HG02571 (cell line): ENCODE measurements around the gene CNPY2.

Source experiments
- ATAC-seq: cut with Tn5 transposase; IDR thresholded peaks from one replicate; pipeline ENCODE4 v1.9.1; 2021; ENCODE audit warnings: mild to moderate bottlenecking, moderate library complexity; ENCODE audit not compliant: unreplicated experiment

Gene CNPY2

DNA sequence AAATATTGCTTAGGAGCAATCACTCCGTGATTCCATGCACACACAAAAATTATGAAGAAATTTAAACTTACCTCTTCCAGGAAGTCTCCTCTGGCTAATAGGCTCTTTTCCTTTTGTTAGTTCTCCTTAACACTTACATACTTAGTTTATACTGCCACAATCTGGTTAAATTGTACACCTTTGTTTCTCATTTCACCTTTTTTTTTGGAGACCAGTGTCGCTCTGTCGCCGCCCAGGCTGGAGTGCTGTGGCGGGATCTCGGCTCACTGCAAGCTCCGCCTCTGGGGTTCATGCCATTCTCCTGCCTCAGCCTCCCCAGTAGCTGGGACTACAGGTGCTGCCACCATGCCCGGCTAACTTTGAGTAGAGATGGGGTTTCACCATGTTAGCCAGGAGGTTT lies 55.4 kb downstream of the CNPY2 start:
- no peak for ATAC-seq
